ENCODE data around the gene HBEGF. TPM values are rescaled to one million over a fixed set of nuclear protein-coding genes. Genes with fewer than 3 reads are reported as not detected.
"Not testable (repeated sequence)": the region's sequence is repeated elsewhere in the genome, so short reads cannot be mapped to it uniquely, and the experiment has no call there.

The HBEGF gene
- total and polyA plus RNA-seq, 5 experiments from 2014 or later, result 0.06 to 0.44 (median 0.30) TPM; not detected in 2

DNA sequence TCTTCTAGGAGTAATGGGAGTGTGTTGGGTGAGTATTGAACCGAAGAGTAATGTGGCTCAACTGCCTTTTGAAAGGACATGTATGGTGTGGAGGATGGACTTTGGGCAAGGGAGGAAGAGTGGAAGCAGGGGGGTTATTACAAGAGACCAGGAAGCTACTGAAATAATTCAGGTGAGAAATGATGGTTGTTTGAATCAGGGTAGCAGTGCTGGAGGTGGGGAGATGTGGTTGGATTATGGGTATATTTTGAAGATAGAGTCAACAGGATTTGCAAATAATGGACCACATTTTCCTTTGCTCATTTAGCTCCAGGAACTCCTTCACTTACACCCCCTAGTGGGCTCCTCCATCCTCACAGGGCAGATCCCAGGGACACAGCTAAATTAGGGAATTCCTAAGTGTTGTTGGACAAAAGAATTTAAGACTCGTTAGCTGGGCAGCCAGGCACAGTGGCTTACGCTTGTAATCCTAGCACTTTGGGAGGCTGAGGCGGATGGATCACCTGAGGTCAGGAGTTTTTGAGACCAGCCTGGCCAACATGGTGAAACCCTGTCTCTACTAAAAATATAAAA is 12.4 kb upstream of the HBEGF start:
- Mint-ChIP-seq H3K4me1 (peaks cover 11 to 19% (median 15%) of the 10 kb centered on the region in 4 donors), H3K4me3 (no peak overlapping the region), H3K27me3 (peaks cover 2 to 9% (median 9%) of the 10 kb centered on the region in 5 donors), H3K36me3 (no peaks in the 10 kb centered on the region), H3K27ac (peak overlapping the region in 1 of 10 donors; percentile 32), H3K9me3 (no peaks in the 10 kb centered on the region)
- DNase-seq, result no peak
- POLR2A ChIA-PET, result interaction anchor here (0.7 to 1.0 kb wide), 2 partner anchors 43 to 288 kb away, joined by 3 to 9 read pairs; partner anchors contain the start of gene ANKHD1
- no peak for ATAC-seq

DNA sequence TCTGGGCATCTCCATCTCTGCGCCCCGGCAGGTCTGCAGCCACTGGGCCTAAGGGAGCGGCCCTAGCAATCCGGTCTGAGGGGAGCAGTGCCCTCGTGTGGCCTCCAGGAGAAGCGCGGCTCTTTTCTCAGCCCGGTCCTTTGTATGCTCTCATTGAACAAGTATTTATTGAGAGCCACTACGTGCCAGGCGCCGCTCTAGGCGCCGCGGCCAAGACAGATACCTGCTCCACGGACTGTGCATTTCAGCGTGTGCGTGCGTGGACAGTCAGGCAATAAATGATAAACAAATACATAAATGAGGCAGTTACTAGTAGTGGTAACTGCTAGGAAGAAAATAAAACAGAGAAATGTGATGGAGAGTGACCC is 11.3 kb upstream of the HBEGF start:
- no peaks in the 10 kb centered on the region for H3K9me3 Mint-ChIP-seq
- DNase-seq (peak; percentile 49 to 73 (median 62)), ATAC-seq (peak; percentile 95 to 99)
- POLR2A ChIA-PET, result interaction anchor here (0.6 kb wide), 1 partner anchor 1140 kb away, joined by 3 read pairs; no protein-coding TSS in a partner anchor
- peak overlapping the region in 9 of 10 donors; percentile 12 to 82 (median 65) for H3K4me3 Mint-ChIP-seq
- H3K36me3 Mint-ChIP-seq, result no peaks in the 10 kb centered on the region
- peak overlapping the region in 2 of 10 donors; percentile 36 to 45 for H3K27ac Mint-ChIP-seq
- H3K4me1 Mint-ChIP-seq, result peaks cover 7 to 13% (median 10%) of the 10 kb centered on the region in 4 donors
- peaks cover 2 to 9% (median 9%) of the 10 kb centered on the region in 5 donors for H3K27me3 Mint-ChIP-seq

DNA sequence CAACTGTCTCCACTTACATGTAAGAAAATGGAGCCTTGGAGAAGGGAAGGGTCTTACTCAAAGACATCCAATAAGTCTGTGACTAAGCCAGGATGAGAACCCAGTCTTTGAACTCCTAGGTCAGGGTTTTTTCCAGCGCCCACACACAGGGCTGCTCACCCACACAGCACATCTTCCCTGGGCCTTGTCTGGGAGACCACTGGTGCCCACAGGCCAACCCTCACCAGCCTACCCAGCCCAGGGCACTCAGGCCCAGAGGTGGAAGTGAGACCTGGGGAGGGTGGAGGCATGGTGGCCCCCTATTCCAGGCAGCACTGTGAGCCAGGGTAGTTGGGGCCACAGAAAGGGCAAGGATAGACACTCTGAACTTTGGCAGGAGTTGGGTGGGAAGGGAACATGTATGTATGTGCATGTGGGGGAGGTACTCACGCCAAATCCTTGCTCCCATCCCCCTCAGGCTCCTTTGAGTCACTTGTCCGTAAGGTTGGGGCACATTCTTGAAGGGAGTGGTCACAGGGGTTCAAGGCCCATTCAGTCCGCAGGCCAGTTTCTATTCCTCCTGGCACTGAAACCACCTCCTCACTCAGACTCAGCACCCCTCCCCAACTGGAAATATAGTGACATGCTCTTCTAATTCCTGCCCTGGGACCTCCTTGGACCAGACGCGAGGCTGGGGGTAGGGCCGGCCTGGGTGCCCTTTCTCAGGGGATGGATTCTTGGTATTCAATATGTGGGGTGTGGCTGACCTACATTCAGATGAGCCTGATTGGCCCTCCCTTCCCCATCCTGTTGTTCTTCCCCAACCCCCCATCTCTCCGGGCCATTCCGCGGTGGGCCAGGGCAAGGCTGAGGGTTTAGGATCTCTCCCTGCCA is 10.7 kb upstream of the HBEGF start:
- ATAC-seq (peak in 1 of 2 donors; percentile 51), DNase-seq (no peak)
- POLR2A ChIA-PET, result no interaction called here
- Mint-ChIP-seq H3K4me1 (peaks cover 7 to 13% (median 10%) of the 10 kb centered on the region in 4 donors), H3K27me3 (peaks cover 2 to 9% (median 9%) of the 10 kb centered on the region in 5 donors), H3K4me3 (peak overlapping the region in 9 of 10 donors; percentile 12 to 82 (median 65)), H3K9me3 (no peaks in the 10 kb centered on the region), H3K27ac (peak overlapping the region in 2 of 10 donors; percentile 36 to 45), H3K36me3 (no peaks in the 10 kb centered on the region)

DNA sequence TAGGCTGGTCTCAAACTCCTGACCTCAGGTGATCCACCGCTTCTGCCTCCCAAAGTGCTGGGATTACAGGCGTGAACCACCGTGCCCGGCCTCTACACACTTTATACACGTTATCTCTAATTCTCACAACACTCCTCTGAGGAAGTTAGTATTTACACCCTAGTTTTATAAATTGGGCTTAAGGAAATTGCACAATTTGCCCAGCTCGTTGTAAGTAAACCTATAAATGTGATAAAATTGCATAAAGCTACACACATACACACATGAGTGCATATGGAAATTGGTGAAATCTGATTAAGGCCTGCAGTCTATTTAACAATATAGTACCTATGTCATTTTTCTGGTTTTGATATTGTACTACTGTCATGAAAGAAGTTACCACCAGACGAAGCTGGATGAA is 9.1 kb upstream of the HBEGF start:
- POLR2A ChIA-PET, result no interaction called here
- Mint-ChIP-seq H3K27me3 (peaks cover 7 to 22% (median 12%) of the 10 kb centered on the region in 5 donors), H3K36me3 (no peaks in the 10 kb centered on the region), H3K4me1 (peaks cover 10 to 16% (median 15%) of the 10 kb centered on the region in 4 donors), H3K9me3 (no peaks in the 10 kb centered on the region), H3K4me3 (no peak overlapping the region), H3K27ac (no peak overlapping the region)
- DNase-seq, result no peak
- ATAC-seq, result no peak

DNA sequence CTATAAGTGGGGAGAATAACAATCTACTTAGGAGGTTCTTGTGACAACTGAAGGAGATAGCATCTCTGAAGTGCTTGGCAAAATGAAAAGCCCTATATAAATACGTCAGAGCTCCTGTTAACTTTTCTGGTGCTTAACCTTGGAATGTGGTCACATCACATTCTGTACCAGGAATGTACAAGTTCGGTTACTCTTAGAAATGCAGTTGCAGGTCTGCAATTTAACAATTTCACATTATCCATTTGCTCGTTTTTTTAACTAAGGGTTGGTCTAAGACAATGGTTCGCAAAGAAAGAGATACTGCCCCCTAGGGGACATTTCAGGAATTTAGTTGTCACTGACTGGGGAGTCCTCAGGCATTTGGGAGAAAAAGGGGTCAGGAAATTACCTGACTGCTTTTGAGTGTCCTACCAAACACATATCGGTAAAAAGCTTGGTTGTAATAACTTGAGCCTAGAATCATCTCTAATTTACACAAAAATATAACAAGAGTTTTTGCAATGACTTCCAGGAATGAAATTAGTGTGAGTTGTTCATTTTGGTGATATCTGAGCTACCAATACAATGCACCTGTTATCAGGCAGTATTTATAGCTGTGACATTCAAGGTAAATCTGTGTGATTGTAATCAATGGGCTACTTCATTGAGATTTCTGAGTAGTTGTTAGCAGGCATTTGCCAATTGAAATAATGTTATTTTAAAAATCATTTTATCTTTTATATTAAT is 5.4 kb upstream of the HBEGF start:
- no peak overlapping the region for H3K27ac Mint-ChIP-seq
- no peak overlapping the region for H3K4me3 Mint-ChIP-seq
- no peaks in the 10 kb centered on the region for H3K9me3 Mint-ChIP-seq
- ATAC-seq (peak; percentile 88 to 94), DNase-seq (peak in 9 of 10 donors; percentile 28 to 87 (median 69))
- H3K4me1 Mint-ChIP-seq, result peaks cover 3 to 24% (median 10%) of the 10 kb centered on the region in 4 donors
- no peaks in the 10 kb centered on the region for H3K36me3 Mint-ChIP-seq
- POLR2A ChIA-PET, result interaction anchor here (0.7 to 1.5 kb wide), 3 partner anchors 32 to 359 kb away, joined by 3 to 4 read pairs (median 3); no protein-coding TSS in a partner anchor
- H3K27me3 Mint-ChIP-seq, result peaks cover 4 to 40% (median 8%) of the 10 kb centered on the region in 5 donors

DNA sequence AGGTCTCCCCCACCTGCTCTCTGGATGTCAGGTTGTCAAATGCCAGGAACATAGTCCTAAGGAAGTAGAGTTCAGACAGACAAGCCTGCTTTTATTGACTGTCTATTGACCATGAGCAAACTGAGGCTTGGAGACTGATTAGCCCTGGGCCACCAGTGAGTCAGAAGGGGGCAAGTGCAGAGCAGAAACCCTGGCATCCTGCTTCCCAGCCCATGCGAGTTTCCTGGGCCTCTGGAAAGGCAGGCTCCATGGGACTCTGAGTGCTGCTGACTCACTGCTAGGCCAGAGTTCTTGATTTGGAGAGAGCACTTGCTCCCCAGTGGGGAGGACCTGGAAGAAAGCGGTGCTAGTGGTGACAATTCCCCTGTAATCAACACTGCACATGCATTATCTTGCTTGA is 2.8 kb upstream of the HBEGF start:
- no peak for DNase-seq
- ATAC-seq, result no peak
- H3K27ac Mint-ChIP-seq, result no peak overlapping the region
- peaks cover 6 to 33% (median 21%) of the 10 kb centered on the region in 4 donors for H3K4me1 Mint-ChIP-seq
- peaks cover 4 to 40% (median 8%) of the 10 kb centered on the region in 5 donors for H3K27me3 Mint-ChIP-seq
- POLR2A ChIA-PET, result interaction anchor here (0.5 kb wide), 1 partner anchor 72 kb away, joined by 4 read pairs; no protein-coding TSS in a partner anchor
- H3K36me3 Mint-ChIP-seq, result no peaks in the 10 kb centered on the region
- H3K4me3 Mint-ChIP-seq, result no peak overlapping the region
- H3K9me3 Mint-ChIP-seq, result no peaks in the 10 kb centered on the region

DNA sequence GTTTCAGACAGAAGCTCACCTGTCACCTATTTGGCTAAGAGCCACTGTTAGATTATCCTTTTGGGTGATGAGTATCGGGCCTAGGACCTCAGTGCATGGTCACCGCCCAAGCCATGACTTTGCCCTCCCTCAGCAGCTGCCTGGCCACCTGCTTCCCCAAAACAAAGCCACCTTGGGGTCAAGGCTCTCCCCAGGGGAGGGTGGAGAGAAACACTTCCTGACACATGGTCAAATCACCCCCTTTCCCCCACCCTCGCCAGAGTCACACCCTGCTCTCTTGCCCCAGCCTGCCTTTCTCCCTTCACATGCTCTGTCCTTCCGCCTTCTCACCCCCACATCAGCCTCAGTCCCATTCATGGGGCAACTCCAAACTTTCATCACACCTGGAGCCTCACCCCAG is 1.7 kb upstream of the HBEGF start:
- Mint-ChIP-seq H3K4me1 (peaks cover 9 to 43% (median 32%) of the 10 kb centered on the region in 4 donors), H3K36me3 (no peaks in the 10 kb centered on the region), H3K9me3 (no peaks in the 10 kb centered on the region), H3K27ac (no peak overlapping the region), H3K27me3 (peaks cover 4 to 40% (median 8%) of the 10 kb centered on the region in 5 donors), H3K4me3 (peak overlapping the region in 5 of 10 donors; percentile 25 to 68 (median 42))
- no peak for DNase-seq
- POLR2A ChIA-PET, result no interaction called here
- no peak for ATAC-seq

DNA sequence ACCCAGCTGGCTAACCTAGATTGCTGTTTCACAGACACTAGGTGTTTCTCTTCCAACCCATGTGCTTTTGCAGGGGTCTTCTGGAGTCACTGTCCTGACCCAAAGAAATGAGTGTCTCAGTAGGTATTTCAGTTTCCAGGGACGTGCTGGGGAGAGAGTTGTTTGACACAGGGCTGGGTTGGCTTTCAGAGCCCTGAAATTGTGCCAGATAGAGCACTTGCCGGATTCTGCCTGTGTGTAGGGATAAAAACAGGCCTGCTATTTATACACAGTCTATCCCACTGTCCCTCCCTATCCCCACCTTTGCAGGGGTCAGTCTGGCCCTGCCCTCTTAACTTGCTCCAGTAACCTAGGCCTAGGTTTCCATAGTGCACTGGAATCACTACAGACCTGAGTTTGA is 957 bp upstream of the HBEGF start:
- peaks cover 4 to 40% (median 8%) of the 10 kb centered on the region in 5 donors for H3K27me3 Mint-ChIP-seq
- no peaks in the 10 kb centered on the region for H3K9me3 Mint-ChIP-seq
- peak overlapping the region; percentile 64 to 87 (median 76) for H3K4me3 Mint-ChIP-seq
- H3K27ac Mint-ChIP-seq, result no peak overlapping the region
- no peak for ATAC-seq
- no peaks in the 10 kb centered on the region for H3K36me3 Mint-ChIP-seq
- peaks cover 14 to 50% (median 39%) of the 10 kb centered on the region in 4 donors for H3K4me1 Mint-ChIP-seq
- POLR2A ChIA-PET, result no interaction called here
- no peak for DNase-seq

DNA sequence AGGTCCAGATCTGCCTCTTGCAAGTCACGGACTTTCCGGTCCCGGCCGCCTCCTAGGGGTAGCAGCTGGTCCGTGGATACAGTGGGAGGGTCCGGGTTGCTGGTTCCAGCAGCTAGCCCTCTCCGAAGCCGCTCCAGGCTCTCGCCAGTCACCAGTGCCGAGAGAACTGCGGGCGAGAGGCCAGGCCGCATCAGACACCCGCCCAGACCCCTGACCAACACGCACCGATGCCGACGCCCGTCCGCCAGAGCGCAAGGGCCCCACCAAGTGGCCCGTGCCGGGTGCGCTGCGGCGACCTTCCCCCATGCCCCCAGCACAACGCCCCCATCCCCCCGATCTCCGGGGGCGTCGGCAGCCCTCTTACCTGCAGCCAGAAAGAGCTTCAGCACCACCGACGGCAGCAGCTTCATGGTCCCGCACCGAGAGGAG is 470 bp downstream of the HBEGF start:
- Mint-ChIP-seq H3K4me3 (peak overlapping the region; percentile 62 to 87 (median 82)), H3K4me1 (peaks cover 15 to 58% (median 44%) of the 10 kb centered on the region in 4 donors), H3K27me3 (peaks cover 1 to 31% (median 8%) of the 10 kb centered on the region in 5 donors), H3K9me3 (no peaks in the 10 kb centered on the region), H3K27ac (no peak overlapping the region), H3K36me3 (no peaks in the 10 kb centered on the region)
- POLR2A ChIA-PET, result interaction anchor here (1.2 to 1.8 kb wide), 2 partner anchors 43 to 132 kb away, joined by 3 to 8 read pairs; partner anchors contain the start of gene PFDN1
- DNase-seq (peak in 1 of 10 donors; percentile 35), ATAC-seq (no peak)

DNA sequence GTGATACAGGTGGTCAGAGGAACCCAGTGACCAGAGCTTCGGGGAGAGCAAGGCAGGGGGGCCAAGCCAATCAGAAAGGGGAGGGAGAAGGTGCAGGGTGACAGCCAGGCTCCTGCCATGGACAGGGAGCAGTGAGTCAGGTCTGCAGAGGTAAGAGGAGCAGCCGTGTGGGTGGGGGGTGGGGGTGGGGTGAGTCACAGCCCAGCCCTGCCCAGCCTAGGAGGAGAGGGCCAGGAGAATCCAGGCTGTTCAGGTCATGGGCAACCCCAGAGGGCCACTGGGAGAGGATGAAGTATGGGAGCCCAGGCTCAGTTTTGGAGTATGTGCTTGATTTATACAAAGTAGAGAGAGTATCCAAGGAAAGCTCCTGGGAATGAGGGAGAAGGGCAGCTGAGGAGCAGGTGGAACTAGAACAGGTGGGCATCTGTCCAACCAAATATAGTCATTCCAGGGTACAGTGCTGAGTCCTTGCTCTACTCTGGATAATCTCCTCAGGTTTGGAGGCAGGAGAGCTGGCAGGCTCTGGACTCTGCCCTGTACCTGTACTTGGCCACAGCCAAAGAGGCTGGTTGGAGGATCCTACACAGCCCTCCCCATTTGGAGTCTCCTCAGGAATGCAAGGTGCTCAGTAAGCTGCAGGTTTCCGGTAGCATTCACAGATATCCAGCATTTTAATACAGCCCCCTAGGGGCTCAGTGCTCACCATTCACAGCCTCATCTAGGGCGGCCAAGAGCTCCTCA is 1.6 kb downstream of the HBEGF start:
- H3K36me3 Mint-ChIP-seq, result no peaks in the 10 kb centered on the region
- peaks cover 0 to 20% (median 4%) of the 10 kb centered on the region in 5 donors for H3K27me3 Mint-ChIP-seq
- POLR2A ChIA-PET, result interaction anchor here (0.6 to 1.8 kb wide), 2 partner anchors 16 to 42 kb away, joined by 3 to 8 read pairs; partner anchors contain the start of gene PFDN1
- H3K4me3 Mint-ChIP-seq, result peak overlapping the region in 9 of 10 donors; percentile 45 to 87 (median 80)
- H3K9me3 Mint-ChIP-seq, result no peaks in the 10 kb centered on the region
- no peak for DNase-seq
- H3K27ac Mint-ChIP-seq, result peak overlapping the region in 2 of 10 donors; percentile 7 to 22
- no peak for ATAC-seq
- peaks cover 17 to 63% (median 44%) of the 10 kb centered on the region in 4 donors for H3K4me1 Mint-ChIP-seq

DNA sequence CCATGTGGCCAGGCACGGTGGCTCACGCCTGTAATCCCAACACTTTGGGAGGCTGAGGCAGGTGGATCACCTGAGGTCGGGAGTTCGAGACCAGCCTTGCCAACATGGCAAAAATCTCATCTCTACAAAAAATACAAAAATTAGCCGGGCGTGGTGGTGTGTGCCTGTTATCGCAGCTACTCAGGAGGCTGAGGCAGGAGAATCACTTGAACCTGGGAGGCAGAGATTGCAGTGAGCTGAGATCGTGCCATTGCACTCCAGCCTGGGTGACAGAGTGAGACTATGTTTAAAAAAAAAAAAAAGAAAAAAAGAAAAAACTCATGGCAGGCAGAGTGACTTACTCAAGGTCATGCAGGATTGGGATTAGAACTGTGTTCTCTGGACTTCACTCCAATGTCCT is 2.6 kb downstream of the HBEGF start:
- H3K36me3 Mint-ChIP-seq, H3K27me3 Mint-ChIP-seq, H3K9me3 Mint-ChIP-seq, POLR2A ChIA-PET, DNase-seq, ATAC-seq: not testable (repeated sequence)
- Mint-ChIP-seq H3K4me1 (peaks cover 17 to 63% (median 44%) of the 10 kb centered on the region in 4 donors), H3K27ac (peak overlapping the region in 3 of 10 donors; percentile 25 to 76 (median 71)), H3K4me3 (peak overlapping the region in 5 of 10 donors; percentile 17 to 59 (median 26))

All from naive thymus-derived CD8-positive, alpha-beta T cell (primary cell).